ENCODE results near the gene ADORA2B.

The ADORA2B gene

DNA sequence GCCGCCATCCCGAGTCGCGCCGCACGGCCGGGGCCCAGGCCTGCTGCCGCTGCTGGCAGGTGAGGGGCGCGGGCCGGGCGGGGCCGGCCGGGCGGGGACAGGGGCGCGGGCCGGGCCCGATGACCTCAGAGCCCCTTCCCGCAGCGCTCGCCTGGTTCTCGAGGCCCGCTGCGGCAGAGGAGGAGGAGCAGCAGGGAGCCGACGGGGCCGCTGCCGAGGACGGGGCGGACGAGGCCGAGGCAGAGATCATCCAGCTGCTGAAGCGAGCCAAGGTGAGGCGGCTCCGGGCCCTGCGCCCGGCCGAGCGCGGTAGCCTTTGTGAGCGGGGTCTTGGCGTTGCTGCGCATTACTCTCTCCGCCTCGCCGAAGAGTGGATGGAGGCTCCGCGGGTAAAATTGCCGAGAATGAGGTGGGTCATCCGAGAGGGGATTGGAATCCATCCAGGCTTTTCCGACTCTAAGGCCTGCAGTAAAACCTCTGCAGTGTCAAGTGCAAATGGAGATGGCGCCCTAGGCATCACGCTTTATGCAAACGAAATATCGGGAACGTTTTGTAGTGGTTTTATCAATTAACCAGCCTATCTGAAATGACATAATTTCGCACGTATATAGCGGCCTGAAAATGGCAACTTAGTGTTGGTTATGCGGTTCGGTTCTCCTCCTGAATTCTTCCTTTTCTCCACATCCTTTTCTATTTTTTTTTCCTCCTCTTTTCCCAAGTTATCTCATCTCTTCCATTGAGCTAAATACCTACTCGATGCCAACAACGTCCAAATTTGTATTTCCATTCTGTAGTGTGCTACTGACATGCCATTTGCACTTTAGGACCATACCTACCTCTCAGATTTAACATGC, 55.3 kb downstream of the ADORA2B start:
- Mint-ChIP-seq H3K9me3 (no peaks in the 10 kb centered on the region), H3K36me3 (ENCODE audit: low read depth) (peaks cover 80% of the 10 kb centered on the region), H3K27ac (peak overlapping the region; percentile 92), H3K27me3 (no peaks in the 10 kb centered on the region), H3K4me1 (ENCODE audit: low read depth) (peaks cover 44% of the 10 kb centered on the region), H3K4me3 (peak overlapping the region; percentile 93)
- intact Hi-C loops (cut with micrococcal nuclease), result loop anchor here (2.0 to 5.0 kb wide), 3 partner anchors 53 to 738 kb away; no protein-coding TSS in a partner anchor

DNA sequence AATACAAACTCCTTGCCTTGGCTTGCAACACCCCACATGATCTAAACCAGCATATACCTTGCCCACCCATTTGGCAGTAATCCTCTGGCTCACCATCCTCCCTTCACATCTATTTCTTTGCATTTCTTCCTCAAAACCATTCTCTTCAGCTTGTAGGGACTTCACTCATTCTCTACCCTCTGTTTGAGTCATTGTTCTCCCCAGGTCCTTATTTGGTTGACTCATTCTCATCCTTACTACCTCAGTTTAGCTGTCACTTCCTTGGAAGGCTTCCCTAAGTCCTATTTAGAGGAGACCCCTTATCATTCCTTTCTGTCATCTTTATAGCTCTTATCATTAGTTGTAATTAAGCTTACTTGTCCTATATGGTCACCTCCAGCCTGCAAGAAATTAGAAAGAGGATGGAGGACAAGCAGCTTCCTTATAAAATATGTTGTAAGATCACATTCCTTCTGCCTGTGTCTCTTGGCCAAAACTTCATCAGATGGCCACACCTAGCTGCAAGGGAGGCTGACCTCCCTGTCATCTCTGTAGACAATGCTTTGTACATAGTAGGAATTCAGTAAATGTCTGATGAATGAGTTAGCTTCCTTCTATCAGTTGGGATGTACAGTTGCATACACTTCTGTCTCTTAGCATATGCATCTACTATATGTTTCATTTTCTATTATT, 56.4 kb downstream of the ADORA2B start:
- Mint-ChIP-seq H3K9me3 (no peaks in the 10 kb centered on the region), H3K4me3 (peak overlapping the region; percentile 93), H3K36me3 (ENCODE audit: low read depth) (peaks cover 83% of the 10 kb centered on the region), H3K27me3 (no peaks in the 10 kb centered on the region), H3K27ac (peak overlapping the region; percentile 92), H3K4me1 (ENCODE audit: low read depth) (peaks cover 35% of the 10 kb centered on the region)
- intact Hi-C loops (cut with micrococcal nuclease), result no loop called here

DNA sequence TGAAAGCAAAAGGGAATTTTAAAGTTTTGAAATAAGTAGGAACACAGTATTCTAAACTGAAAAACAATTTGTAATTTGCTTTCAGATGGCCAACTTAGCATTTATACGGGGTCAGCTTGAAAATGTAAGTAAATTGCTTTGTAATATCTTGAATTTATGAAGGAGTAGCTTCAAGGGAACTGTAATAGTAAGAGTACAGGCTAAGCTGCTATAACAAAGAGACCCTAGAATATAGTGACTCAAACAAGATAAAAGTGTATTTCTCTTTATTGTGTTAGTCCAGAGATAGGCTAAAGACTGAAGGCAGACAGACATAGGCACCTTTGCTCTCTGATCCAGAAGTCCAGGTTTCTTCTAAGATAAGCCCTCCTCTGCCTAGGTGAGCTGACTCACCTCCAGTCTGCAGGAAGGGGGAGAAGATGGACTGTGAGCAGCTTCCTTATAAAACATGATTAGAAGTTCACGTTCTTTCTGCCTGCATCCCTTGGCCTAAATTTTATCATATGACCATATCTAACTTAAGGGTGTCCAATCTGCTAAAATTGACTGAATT, 57.9 kb downstream of the ADORA2B start:
- Mint-ChIP-seq H3K27me3 (no peaks in the 10 kb centered on the region), H3K9me3 (no peaks in the 10 kb centered on the region), H3K4me3 (no peak overlapping the region), H3K4me1 (ENCODE audit: low read depth) (peaks cover 24% of the 10 kb centered on the region), H3K36me3 (ENCODE audit: low read depth) (peaks cover 87% of the 10 kb centered on the region), H3K27ac (no peak overlapping the region)
- intact Hi-C loops (cut with micrococcal nuclease), result no loop called here

DNA sequence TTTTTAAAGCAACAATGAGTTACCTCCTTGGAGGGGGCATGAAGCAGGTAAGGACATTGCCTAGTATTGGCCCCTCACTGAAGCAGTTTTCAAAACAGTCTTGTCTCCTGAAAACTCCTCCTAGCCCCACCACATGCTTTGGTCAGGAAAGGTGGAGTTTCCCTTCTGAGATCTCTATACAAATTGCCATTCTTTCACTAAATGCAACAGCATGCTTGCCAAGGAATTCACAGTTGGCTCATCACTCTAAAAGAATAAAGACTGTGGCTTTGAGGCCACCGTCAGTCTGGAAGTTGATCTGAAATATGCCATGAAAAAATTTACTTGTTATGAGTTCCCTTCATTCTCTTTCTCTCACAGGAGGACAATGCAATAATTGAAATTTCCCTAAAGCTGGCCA, 58.9 kb downstream of the ADORA2B start:
- Mint-ChIP-seq H3K27me3 (no peaks in the 10 kb centered on the region), H3K27ac (no peak overlapping the region), H3K36me3 (ENCODE audit: low read depth) (peaks cover 98% of the 10 kb centered on the region), H3K4me3 (no peak overlapping the region), H3K9me3 (no peaks in the 10 kb centered on the region), H3K4me1 (ENCODE audit: low read depth) (peaks cover 24% of the 10 kb centered on the region)
- intact Hi-C loops (cut with micrococcal nuclease), result no loop called here

DNA sequence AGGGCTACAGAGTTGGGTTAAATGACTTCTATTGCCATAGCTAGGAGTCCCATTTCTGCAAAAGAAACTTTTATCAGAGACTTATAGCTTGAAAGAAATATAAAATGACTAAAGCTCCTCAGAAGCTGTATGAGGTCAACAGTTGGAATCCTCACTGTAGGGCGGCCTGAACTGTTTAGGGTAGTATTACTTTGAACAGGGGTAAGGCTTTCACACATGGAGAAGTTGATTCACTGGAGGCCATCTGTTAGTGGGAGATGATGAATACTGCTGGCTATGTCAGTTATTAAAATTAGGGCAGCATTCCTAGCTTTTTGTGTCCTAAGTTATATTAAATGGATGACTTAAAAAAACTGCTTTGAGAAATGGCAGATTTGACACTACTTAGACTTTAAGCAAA, 60.7 kb downstream of the ADORA2B start:
- H3K36me3 Mint-ChIP-seq (ENCODE audit: low read depth), result peaks cover 92% of the 10 kb centered on the region
- H3K4me1 Mint-ChIP-seq (ENCODE audit: low read depth), result peaks cover 17% of the 10 kb centered on the region
- no peaks in the 10 kb centered on the region for H3K9me3 Mint-ChIP-seq
- H3K27ac Mint-ChIP-seq, result no peak overlapping the region
- H3K27me3 Mint-ChIP-seq, result no peaks in the 10 kb centered on the region
- intact Hi-C loops (cut with micrococcal nuclease), result no loop called here
- H3K4me3 Mint-ChIP-seq, result no peak overlapping the region

DNA sequence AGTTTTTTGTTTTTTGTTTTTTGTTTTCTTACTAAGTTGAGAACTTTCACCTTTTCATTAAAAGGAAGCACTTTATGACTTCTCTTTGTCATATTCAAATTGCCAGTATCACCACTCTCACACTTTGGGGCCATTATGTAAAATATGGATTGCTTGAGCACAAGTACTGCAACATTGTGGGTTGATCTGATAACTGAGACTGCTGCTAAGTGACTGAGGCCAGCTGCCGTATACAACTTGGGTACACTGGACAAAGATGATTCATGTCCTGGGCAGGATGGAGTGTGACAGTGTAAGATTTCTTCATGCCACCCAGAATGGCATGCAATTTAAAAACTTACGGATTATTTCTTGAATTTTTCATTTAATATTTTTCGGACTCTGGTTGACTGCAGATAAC, 62.5 kb downstream of the ADORA2B start:
- intact Hi-C loops (cut with micrococcal nuclease), result no loop called here
- no peak overlapping the region for H3K27ac Mint-ChIP-seq
- no peaks in the 10 kb centered on the region for H3K9me3 Mint-ChIP-seq
- H3K36me3 Mint-ChIP-seq (ENCODE audit: low read depth), result peaks cover 92% of the 10 kb centered on the region
- H3K27me3 Mint-ChIP-seq, result no peaks in the 10 kb centered on the region
- no peaks in the 10 kb centered on the region for H3K4me1 Mint-ChIP-seq (ENCODE audit: low read depth)
- no peak overlapping the region for H3K4me3 Mint-ChIP-seq

DNA sequence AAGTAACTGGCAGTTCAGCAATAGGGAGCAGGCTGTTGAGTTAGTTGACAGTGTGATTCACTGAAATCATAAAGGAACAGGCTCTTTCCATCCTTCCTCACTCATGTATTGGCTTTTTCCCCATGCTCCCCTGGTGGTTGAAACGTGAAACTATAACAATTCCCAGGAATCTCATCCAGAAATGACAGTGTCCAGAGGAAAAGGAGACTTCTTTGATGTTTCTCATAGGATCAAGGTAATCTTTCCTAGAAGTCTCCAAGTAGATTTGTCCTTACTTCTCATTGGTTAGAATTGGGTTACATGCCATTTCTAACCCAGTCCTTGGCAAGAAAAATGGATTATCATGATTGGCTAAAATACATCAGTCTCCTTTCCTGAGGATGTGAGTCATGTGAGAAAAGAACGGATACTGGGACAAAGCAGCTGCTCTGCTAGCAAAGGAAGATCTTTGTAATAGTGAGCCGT, 69.0 kb downstream of the ADORA2B start:
- H3K27me3 Mint-ChIP-seq, result no peaks in the 10 kb centered on the region
- intact Hi-C loops (cut with micrococcal nuclease), result no loop called here
- H3K9me3 Mint-ChIP-seq, result no peaks in the 10 kb centered on the region
- no peak overlapping the region for H3K27ac Mint-ChIP-seq
- H3K4me1 Mint-ChIP-seq (ENCODE audit: low read depth), result no peaks in the 10 kb centered on the region
- H3K36me3 Mint-ChIP-seq (ENCODE audit: low read depth), result peaks cover 83% of the 10 kb centered on the region
- no peak overlapping the region for H3K4me3 Mint-ChIP-seq

DNA sequence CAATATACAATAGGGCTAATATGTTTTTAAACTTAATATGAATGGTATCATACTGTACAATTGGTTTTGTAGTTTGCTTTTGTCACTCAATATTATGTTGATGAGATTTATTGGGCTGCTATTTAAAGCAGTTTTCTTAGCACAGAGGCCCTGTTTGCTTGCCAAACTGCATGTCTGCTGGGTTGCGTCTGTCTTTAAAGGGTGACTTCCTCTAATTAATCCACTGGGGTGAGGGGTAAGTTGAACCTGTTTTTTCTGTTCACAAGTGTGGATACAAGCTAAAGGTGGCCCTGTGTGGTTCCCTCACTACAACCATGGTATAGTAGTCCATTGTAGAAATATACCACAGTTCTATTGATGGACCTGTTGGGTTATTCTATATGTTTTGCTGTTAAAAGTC, 74.4 kb downstream of the ADORA2B start:
- H3K27ac Mint-ChIP-seq, result no peak overlapping the region
- H3K36me3 Mint-ChIP-seq (ENCODE audit: low read depth), result peaks cover 82% of the 10 kb centered on the region
- H3K27me3 Mint-ChIP-seq, result no peaks in the 10 kb centered on the region
- H3K4me3 Mint-ChIP-seq, result no peak overlapping the region
- intact Hi-C loops (cut with micrococcal nuclease), result no loop called here
- no peaks in the 10 kb centered on the region for H3K4me1 Mint-ChIP-seq (ENCODE audit: low read depth)
- H3K9me3 Mint-ChIP-seq, result no peaks in the 10 kb centered on the region

DNA sequence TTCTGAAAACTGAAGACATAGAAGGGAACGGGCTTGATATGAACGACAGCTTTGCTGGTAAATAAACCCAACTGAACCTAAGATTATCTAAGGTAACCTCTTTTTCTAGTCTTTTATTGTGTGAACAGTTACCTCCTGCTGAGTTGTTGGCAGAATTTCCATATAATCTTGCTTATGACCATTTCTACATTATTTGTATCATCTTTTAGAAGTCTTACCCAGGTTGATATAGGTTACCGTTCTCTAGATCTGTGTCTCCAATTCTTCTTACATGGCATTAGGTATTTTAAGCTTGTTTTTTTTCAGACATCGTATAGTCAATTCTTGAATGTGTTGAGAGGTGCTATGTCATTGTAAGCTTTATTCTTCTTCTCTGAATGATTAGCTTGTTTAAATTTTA, 79.0 kb downstream of the ADORA2B start:
- Mint-ChIP-seq H3K4me1 (ENCODE audit: low read depth) (no peaks in the 10 kb centered on the region), H3K36me3 (ENCODE audit: low read depth) (peaks cover 86% of the 10 kb centered on the region), H3K27ac (no peak overlapping the region), H3K27me3 (no peaks in the 10 kb centered on the region), H3K9me3 (no peaks in the 10 kb centered on the region), H3K4me3 (no peak overlapping the region)
- intact Hi-C loops (cut with micrococcal nuclease), result no loop called here

DNA sequence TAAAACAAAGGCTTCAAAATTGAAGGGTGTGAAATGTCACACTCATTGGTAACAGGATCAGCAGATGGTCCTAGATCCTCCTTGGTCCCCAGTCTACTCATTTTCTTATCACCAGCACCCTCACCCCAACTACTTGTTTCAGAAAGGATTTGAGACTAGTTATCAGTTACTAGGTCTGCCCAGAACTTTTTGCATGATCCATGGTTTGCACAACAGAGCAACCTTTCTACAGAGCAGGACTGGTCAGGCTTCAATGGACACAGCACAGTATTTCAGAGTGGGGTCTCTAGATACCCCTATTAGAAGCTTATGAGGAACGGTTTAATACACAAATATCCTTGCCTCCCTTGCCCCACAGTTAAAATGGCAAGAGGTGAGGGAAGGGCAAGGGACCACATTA, 80.3 kb downstream of the ADORA2B start:
- Mint-ChIP-seq H3K4me3 (no peak overlapping the region), H3K36me3 (ENCODE audit: low read depth) (peaks cover 92% of the 10 kb centered on the region), H3K27ac (no peak overlapping the region), H3K27me3 (no peaks in the 10 kb centered on the region), H3K9me3 (no peaks in the 10 kb centered on the region), H3K4me1 (ENCODE audit: low read depth) (no peaks in the 10 kb centered on the region)
- intact Hi-C loops (cut with micrococcal nuclease), result no loop called here
